ENCODE results near the gene SERPINB4. TPM values are rescaled to one million over a fixed set of nuclear protein-coding genes. Genes with fewer than 3 reads are reported as not detected.
"Not testable (repeated sequence)": the region's sequence is repeated elsewhere in the genome, so short reads cannot be mapped to it uniquely, and the experiment has no call there.

SERPINB4 gene
- total RNA-seq: not detected in 2 replicates

DNA sequence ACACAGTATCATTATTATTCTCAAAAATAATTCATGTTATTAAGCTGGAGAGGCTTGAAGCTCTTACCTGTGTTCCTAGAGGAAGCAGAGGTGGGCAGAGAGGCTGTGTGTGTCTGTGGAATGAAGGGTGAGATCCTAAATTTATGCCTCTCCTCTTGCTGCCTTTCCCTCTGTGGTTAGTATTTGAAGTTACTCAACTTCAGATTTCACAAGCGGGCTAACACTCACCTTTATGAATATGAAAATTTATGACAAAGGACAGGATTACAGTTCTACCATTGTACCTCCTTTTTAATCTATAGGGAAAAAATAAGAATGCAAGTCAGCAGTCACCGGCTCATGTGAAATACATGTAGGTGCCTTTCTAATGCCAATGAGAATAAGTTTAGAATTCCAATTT is at the start of gene SERPINB4:
Gene SERPINB4 (minus strand): TSS at position 115 of the 400 bp plus-strand sequence. CDS start 679 bp downstream, outside the sequence.
- DNase-seq (ENCODE audit: low read depth in 2 of 2): not testable (repeated sequence)

DNA sequence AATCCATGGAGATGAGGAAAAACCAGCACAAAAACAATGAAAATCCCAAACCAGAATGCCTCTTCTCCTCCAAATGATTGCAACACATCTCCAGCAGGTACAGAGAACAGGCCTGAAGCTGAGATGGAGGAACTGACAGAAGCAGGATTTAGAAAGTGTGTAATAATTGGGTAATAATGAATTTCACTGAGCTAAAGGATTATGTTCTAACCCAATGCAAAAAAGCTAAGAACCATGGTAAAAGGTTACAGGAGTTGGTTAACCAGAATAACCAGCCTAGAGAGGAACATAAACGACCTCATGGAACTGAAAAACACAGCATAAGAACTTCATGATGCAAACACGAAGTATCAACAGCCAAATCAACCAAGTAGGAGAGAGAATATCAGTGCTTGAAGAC is 45.0 kb upstream of the SERPINB4 start:
- DNase-seq (ENCODE audit: low read depth in 2 of 2): no peak

DNA sequence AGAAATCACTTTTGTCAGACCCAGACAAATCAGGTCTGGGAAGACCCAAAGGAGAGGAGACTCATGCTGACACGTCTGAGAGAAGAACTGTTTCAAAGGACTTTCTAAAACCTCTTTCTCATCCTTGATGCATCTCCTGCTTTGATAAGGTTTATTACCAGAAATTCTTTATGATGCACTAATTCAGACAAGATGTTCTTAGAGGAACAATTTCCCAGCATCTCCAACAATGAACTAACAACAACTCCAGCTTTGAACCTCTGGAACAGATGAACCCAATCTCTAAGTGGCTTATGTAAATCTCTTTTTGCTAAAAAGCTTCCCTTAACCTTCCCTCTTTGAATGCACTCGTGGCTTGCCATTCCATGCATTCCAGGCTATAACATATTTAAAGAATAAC is 42.8 kb upstream of the SERPINB4 start:
- DNase-seq (ENCODE audit: low read depth in 2 of 2): no peak

DNA sequence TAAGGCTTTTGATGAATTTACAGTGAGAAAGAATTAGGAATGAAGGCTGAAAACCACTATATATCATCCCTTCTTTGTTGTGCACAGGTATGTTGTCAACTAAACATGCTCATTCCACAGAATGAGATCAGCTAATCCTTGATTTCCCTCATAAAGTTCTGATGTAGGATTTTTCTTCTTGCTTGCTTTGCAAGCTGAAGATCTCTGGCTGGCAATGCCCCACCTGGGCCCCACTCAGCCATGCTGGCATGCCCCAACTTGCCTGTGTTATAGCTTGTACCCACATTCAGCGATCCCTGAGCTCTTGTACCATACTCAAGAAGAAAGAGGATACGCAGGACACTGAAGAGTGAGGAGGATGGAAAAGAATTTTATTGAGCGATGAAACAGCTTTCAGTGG is 40.7 kb upstream of the SERPINB4 start:
- DNase-seq (ENCODE audit: low read depth in 2 of 2): no peak

DNA sequence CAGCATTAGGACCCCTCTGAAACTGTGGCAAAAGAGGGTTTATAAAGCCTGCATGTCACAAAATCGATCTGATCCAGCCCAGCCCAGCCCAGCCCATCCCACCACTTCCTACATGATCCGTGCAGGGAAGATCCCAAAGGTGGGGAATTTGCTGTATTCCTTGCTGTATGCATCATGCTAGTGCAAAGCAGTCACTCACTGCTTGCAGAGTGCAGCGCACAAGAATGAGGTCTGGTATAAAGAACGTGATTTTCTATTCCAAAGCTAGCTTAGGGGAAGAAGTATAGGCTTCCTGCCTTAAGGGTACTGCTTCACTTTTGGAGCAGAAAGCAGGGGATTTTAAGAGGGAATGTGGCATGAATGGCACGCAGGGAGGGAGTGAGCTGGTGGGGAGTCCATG is 39.8 kb upstream of the SERPINB4 start:
- no peak for DNase-seq (ENCODE audit: low read depth in 2 of 2)

DNA sequence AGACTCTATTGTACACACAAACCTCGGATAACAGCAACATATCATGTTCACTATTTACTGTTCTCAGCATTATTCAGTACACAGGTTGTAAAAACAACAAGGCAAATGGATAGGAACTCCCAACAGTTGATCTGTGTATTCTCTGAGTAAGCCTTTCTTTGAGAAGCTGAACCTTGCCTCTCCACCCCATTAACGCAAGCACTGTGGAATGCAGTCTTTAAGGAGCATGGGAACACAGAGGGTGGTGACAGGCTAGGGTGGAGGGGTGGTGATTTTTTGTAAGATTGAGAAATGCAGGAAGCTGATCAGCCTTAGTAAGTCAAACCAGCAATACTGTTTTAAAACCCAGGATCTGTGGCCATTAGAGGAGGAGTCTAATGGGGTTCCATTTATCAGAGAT is 39.1 kb upstream of the SERPINB4 start:
- peak in 1 of 2 donors; percentile 14 for DNase-seq (ENCODE audit: low read depth in 2 of 2)

DNA sequence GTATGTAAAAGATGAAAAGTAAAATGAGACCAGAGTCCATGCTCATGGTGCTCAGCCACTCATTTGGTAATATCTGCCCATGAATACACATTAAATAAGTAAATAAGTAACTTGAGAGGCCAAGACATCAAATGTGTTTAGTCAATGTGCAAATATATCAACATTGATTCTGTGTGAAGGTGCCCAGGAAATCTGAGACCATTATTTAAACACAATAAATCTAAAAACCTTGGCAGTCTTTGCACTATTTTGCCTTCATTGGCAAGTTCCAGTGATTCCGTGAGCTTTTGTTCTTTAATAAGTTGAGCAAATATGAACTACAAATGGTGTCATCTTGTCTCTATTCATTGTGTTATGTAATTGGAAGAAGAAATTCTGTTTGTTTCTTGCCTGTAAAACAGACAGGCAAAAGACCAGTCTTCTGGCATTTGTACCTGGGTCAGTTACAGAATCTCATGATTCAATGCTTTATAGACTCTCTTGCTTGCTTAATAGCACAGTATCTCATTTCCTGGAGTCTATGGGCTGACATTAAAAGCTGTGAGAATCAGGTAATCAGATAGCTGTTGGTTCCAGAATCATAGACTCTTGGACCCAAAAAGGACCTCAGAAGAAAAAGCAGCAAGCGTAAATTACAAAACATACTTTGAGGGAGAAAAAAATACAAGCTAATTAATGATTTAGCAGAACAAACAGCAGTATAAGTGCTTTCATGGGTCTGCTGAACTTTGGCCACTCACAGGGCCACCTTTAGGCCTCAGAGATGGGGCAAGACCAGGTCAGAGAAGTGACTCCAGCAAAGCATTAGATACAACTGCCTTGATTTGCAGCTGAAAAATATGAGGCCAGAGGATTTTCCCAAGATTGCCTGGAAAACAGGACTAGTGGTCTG is 37.6 kb upstream of the SERPINB4 start:
- DNase-seq (ENCODE audit: low read depth in 2 of 2): no peak

DNA sequence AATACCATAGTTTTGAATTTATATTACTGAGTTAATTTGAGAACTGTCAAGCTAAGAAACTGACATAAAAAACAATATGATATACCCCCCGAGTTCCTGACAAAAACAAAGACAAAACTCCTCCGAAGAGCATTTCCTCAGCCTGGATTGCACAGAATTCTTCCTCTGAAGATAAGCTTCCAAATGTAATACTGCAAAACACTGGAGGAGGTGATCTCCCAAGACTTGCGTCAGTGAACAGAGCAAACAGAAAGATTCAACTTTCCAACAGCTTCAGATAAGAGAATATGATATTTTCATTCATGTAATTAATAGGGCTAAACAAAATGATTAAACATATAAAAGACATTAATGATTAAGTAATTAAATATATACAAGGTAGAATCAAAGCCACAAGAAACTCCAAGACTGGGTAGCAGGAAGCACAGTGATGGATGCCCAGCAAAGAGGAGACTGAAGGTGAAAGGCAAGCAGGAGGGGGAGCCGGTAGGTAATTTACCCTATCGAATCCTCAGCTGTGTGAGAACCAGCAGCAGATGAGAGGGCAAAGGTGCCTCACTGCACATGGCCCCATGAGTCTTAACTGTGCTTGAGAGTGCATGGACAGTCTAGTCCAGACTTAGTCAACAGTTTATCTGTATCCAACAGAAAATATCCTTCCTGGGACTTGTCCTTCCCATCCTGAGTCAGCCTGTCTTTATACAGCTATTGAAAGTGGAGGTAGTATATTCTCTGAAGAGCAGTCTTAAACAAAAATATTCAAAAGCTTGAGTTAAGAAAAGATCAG is 36.0 kb upstream of the SERPINB4 start:
- DNase-seq (ENCODE audit: low read depth in 2 of 2): no peak

DNA sequence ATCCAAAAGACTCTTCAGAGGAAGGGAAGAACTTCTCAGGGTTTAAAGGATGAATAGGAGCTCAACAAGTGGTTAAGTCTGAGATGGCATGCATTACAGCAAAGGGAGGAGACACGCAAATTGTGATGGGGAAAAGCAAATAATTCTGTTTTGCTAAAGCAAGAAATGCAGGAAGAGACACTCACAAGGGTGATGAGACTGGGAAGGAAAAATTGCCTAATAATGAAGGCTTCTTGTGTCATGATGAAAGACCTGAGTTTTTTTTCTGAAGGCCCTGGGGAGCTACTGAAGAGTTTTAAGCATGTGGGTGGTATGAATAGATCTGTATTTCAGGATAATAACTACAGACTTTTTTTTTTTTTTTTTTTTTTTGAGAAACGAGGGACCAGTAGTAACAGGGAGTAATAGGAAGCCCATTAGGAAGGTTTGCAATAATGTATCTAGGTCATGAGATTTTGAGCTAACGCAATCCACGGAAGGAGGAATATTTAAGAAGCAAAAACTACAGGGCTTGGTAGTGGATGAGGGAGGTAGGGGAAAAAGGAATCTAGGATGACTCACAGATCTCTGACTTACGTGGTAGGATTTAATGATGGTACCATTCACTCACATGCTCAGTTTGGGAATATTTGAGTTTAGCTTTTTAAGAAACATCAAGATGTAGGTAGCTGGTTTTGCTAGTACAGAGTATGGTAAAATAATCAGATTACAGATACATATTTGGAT is 33.6 kb upstream of the SERPINB4 start:
- no peak for DNase-seq (ENCODE audit: low read depth in 2 of 2)

DNA sequence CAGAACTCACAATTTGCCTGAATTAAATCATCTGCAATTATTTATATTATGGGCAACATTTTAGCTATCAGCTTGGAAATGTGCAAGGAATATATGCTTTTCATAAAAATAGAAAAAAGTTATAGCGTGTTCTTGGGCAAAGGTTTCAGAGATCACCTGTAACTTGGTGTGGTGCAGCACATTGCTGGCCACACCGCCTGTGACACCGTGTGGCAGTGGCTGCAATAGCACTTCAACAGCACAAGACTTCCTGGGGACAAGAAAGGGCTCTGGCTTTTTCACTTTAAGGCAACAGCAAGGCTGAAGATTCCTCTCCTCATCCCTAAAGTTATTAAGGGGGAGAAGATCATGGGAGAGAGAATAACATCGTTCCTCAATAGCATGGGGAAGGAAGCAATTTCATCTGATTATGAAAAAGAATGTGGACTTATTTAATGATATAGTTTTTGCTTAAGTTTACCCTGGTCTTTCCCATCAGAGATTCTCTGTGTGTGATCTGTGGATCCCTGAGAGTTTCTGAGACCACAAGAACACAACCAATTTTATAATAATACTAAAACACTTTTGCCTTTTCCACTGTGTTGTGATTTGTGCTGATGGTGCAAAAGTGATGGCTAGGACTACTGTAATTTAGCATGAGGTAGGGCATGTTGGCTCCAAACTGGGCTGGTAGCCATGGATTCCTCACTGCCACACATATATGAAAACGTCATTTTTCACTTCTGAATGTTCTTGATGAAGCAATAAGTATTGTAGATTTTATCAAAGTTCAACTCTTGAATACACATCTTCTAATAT is 32.7 kb upstream of the SERPINB4 start:
- DNase-seq (ENCODE audit: low read depth in 2 of 2): no peak

DNA sequence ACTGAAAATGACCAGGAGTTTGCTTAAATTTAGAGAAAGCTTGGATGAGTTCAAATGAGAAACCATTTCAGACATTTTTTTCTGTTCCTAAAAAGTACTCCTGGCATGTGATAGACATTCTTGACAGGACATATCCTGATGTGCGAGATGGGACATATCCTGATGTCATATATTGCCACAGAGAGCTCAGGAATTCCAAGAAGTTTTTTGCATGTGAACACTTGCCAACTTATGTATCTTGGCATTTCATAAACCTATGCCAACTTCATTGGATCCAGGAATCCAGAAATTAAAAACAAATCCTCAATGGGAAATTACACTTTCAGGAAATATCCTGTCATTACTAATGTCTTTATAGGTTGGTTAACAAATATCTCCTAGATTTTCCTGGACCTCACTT is 20.5 kb upstream of the SERPINB4 start:
- DNase-seq (ENCODE audit: low read depth in 2 of 2): no peak

DNA sequence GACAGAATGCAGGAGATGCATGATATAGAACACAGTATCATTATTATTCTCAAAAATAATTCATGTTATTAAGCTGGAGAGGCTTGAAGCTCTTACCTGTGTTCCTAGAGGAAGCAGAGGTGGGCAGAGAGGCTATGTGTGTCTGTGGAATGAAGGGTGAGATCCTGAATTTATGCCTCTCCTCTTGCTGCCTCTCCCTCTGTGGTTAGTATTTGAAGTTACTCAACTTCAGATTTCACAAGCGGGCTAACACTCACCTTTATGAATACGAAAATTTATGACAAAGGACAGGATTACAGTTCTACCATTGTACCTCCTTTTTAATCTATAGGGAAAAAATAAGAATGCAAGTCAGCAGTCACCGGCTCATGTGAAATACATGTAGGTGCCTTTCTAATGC is 17.7 kb upstream of the SERPINB4 start, which contains the start of gene SERPINB3:
Gene SERPINB3 (minus strand): TSS at position 144 of the 400 bp plus-strand sequence. CDS start 677 bp downstream, outside the sequence.
- DNase-seq (ENCODE audit: low read depth in 2 of 2): not testable (repeated sequence)

DNA sequence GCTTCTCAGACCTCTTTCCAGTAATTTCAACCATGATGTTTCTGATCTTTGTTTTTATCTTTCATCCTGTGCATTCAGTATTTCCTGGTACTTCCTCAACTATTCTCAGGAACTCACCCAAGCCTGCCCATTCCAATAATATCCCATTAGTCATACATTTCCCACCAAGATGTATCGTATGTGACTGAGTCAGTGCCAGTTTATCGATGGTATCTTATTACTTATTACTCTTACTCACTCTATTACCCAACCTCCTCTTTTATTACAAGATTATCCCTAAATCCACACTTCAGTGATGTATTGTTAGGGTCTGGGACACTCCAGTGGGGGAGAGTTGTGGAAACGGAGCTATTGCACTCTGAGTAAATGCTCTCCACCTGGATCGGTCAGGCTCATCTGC is 14.9 kb upstream of the SERPINB4 start:
- not testable (repeated sequence) for DNase-seq (ENCODE audit: low read depth in 2 of 2)

DNA sequence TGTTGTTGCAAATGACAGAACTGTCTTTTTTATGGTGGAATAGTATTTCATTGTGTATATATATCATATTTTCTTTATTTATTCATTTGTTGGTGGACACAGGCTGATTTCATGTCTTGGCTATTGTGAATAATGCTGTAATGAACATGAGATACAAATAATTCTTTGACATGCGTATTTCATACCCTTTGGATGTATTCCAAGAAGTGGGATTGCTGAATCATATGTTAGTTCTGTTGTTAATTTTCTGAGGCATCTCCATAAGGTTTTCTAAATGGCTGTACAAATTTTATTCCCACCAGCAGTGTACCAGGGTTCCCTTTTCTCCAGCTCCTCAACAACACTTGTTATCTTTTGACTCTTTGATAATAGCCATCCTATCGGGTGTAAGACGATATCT is 6.2 kb upstream of the SERPINB4 start:
- DNase-seq (ENCODE audit: low read depth in 2 of 2): not testable (repeated sequence)

DNA sequence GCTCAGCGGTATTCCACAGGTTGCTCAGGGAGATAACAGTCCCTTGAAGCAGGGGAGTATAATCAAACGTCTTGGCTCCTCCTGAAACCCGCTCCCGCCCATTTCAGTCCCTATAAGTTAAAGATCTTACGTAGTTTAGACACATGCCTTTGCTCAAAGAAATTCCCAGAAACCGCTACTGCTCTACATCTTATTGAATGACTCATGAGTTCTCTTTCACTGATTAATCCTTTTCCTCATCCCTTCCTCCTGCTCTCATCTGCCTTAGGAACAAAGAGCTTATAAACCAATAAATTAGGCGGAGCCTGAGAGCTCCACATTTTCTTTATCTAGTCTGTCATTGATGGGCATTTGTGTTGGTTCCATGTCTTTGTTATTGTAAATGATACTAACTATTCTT is 4.2 kb upstream of the SERPINB4 start:
- no peak for DNase-seq (ENCODE audit: low read depth in 2 of 2)

DNA sequence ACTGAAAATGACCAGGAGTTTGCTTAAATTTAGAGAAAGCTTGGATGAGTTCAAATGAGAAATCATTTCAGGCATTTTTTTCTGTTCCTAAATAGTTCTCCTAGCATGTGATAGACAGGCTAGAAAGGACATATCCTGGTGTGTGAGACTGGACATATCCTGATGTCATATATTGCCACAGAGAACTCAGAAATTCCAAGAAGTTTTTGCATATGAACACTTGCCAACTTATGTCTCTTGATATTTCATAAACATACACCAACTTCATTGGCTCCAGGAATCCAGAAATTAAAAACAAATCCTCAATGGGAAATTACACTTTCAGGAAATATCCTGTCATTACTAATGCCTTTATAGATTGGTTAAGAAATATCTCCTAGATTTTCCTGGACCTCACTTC is 2.9 kb upstream of the SERPINB4 start:
- no peak for DNase-seq (ENCODE audit: low read depth in 2 of 2)

DNA sequence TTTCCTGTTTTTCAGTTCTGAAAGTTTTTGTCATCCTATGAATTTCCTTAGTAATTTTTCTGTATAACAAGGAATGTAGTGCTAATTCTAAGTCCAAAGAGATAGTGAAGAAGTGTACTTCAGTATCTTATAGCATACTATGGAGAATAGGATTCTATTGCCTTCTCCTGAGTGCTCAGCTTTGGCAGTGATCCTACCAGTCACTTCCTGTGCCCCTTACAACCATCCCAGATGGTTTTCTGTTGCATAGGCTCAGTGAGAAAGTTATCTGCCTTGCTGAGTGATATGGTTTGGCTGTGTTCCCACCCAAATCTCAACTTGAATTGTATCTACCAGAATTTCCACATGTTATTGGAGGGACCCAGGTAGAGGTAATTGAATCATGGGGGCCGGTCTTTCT is 638 bp upstream of the SERPINB4 start:
- not testable (repeated sequence) for DNase-seq (ENCODE audit: low read depth in 2 of 2)

DNA sequence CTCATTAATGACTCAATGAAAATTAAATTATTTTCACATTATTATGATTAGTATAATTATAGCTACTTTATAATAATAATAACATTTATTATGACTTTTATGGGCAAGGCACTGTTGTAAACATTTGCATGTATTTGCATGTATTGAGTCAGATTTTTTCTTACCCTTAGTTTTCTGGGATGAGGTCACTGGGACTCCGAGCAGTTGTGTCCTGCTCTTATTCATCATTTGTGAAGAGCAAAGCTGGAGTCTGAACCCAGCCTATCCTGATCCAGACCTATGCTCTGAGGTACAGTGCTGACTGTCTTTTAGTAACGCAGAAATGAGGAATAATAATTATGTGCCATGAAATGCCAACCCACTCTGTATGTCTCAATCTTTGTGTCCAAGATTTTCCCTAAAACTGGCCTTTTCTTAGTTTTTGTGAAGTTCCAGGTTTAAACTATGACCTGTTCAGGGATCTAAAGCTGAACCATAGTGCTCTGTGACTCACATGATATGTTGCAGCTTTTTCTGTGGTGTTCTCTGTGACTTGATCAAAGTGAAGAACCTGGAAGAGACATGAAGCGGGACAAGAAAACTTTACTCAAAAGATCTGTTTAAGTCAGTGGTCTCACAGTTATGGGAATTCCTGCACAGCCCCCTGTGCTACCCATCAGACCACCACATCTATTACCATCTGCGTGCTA is 1.2 kb downstream of the SERPINB4 start:
- DNase-seq (ENCODE audit: low read depth in 2 of 2): not testable (repeated sequence)

DNA sequence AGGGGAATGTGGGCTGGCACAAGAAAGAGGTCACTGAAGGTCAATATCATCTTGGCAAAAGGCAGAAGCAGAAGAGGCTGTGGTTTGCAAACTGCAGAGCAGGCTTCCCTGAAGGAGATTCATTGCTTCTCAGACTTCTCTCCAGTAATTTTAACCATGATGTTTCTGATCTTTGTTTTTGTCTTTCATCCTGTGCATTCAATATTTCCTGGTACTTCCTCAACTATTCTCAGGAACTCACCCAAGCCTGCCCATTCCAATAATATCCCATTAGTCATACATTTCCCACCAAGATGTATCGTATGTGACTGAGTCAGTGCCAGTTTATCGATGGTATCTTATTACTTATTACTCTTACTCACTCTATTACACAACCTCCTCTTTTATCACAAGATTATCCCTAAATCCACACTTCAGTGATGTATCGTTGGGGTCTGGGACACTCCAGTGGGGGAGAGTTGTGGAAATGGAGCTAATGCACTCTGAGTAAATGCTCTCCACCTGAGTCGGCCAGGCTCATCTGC is 2.8 kb downstream of the SERPINB4 start:
- DNase-seq (ENCODE audit: low read depth in 2 of 2): not testable (repeated sequence)

DNA sequence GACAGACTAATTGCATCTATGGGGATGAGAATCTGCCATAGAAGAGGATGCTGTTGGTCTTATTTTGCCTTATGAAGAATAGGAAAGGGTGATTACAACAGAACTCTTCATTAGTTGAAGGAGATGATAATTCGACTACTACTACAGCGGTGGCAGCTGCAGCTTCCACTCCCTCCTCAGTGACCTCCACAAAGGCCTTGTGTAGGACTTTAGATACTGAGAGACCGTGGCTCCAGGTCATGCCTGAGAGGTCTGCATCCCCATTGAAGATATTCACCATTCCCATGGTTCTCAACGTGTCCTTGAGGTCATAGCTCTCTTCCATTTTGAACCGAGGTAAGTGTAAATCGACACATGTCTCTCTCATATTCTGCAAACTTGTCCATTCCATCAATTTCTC is 6.4 kb downstream of the SERPINB4 start:
- no peak for DNase-seq (ENCODE audit: low read depth in 2 of 2)

Data from lung microvascular endothelial cell (primary cell).